Measurements from ENCODE around the gene XYLT2. TPM values are rescaled to one million over a fixed set of nuclear protein-coding genes. Genes with fewer than 3 reads are reported as not detected.
A peak's percentile ranks its signal among the peaks of the same experiment; 100 is the strongest.
"Not testable (repeated sequence)": the region's sequence is repeated elsewhere in the genome, so short reads cannot be mapped to it uniquely, and the experiment has no call there.

Gene XYLT2
- total RNA-seq, result 10 to 100 TPM; 13.6 to 27.5 (median 24.4) TPM

GRCh38 chr17:50345432-50346312, at the start of gene XYLT2:
Gene XYLT2, plus strand, starts transcription at chr17:50346126. Its CDS starts 15 bp downstream, at chr17:50346141.
- no peaks in the 10 kb centered on the region for H3K27me3 ChIP-seq
- no peaks in the 10 kb centered on the region for H3K36me3 ChIP-seq
- no peaks in the 10 kb centered on the region for H3K4me1 ChIP-seq
- peak within 1 kb of the TSS; percentile 69 to 78 for H3K27ac ChIP-seq
- TF ChIP-seq CTCF (IDR thresholded peaks at IDR 0.05) (no peak), POLR2A (IDR thresholded peaks at IDR 0.05) (no peak), POLR2AphosphoS5 (IDR thresholded peaks at IDR 0.05) (no peak)
- H3K9me3 ChIP-seq, result no peaks in the 10 kb centered on the region
- peak; percentile 79 to 80 for DNase-seq (ENCODE audit: low spot score in 2 of 2)
- H3K4me3 ChIP-seq, result peak within 1 kb of the TSS; percentile 84 to 85 (median 85)
- intact Hi-C loops (cut with DNase I; ENCODE audit: low total_unique reads), result no loop called here

- no peak for TF ChIP-seq POLR2A (IDR thresholded peaks at IDR 0.05)
- TF ChIP-seq POLR2AphosphoS5 (IDR thresholded peaks at IDR 0.05), result peak in 1 of 3 donors; percentile 23
- TF ChIP-seq CTCF (IDR thresholded peaks at IDR 0.05), result peak; percentile 82 to 98 (median 94)
- H3K36me3 ChIP-seq, result no peaks in the 10 kb centered on the region
- intact Hi-C loops (cut with DNase I; ENCODE audit: low total_unique reads), result no loop called here
- H3K27ac ChIP-seq, result no peak overlapping the region
- H3K9me3 ChIP-seq, result no peaks in the 10 kb centered on the region
- H3K27me3 ChIP-seq, result no peaks in the 10 kb centered on the region
- H3K4me1 ChIP-seq, result no peaks in the 10 kb centered on the region
- H3K4me3 ChIP-seq, result no peak overlapping the region
- peak; percentile 80 to 89 for DNase-seq (ENCODE audit: low spot score in 2 of 2)
These were observed 48.5 kb upstream of the XYLT2 start for GRCh38 chr17:50297407-50297865.

GRCh38 chr17:50298018-50298417, 47.9 kb upstream of the XYLT2 start:
- intact Hi-C loops (cut with DNase I; ENCODE audit: low total_unique reads), result no loop called here
- Histone ChIP-seq H3K27ac (no peak overlapping the region), H3K36me3 (no peaks in the 10 kb centered on the region), H3K4me1 (no peaks in the 10 kb centered on the region), H3K4me3 (no peak overlapping the region), H3K27me3 (no peaks in the 10 kb centered on the region), H3K9me3 (no peaks in the 10 kb centered on the region)
- no peak for DNase-seq (ENCODE audit: low spot score in 2 of 2)
- TF ChIP-seq CTCF (IDR thresholded peaks at IDR 0.05), result no peak
- TF ChIP-seq POLR2A (IDR thresholded peaks at IDR 0.05), result no peak
- TF ChIP-seq POLR2AphosphoS5 (IDR thresholded peaks at IDR 0.05), result no peak

- Histone ChIP-seq H3K4me1 (no peaks in the 10 kb centered on the region), H3K27ac (no peak overlapping the region), H3K36me3 (no peaks in the 10 kb centered on the region), H3K4me3 (no peak overlapping the region), H3K9me3 (no peaks in the 10 kb centered on the region), H3K27me3 (no peaks in the 10 kb centered on the region)
- intact Hi-C loops (cut with DNase I; ENCODE audit: low total_unique reads), result no loop called here
- DNase-seq (ENCODE audit: low spot score in 2 of 2), result no peak
- TF ChIP-seq CTCF (IDR thresholded peaks at IDR 0.05), result no peak
- TF ChIP-seq POLR2AphosphoS5 (IDR thresholded peaks at IDR 0.05), result no peak
- no peak for TF ChIP-seq POLR2A (IDR thresholded peaks at IDR 0.05)
These were observed 46.1 kb upstream of the XYLT2 start for GRCh38 chr17:50299776-50300175.

GRCh38 chr17:50300824-50301223, 45.1 kb upstream of the XYLT2 start:
- H3K27me3 ChIP-seq; intact Hi-C loops (cut with DNase I; ENCODE audit: low total_unique reads); H3K36me3 ChIP-seq; H3K27ac ChIP-seq; H3K9me3 ChIP-seq; H3K4me3 ChIP-seq; H3K4me1 ChIP-seq; DNase-seq (ENCODE audit: low spot score in 2 of 2): not testable (repeated sequence)

Measured in breast epithelium (tissue), 4 donors.